GM12878 (cell line): Measurements from ENCODE around the gene RIC3. TPM values are rescaled to one million over a fixed set of nuclear protein-coding genes. Genes with fewer than 3 reads are reported as not detected.

Source experiments
- ATAC-seq: fragments of 200-7000 bp; cut with Tn5 transposase; 3 replicates; pipeline ENCODE4 v1.9.1; 2020; ENCODE audit warnings: mild to moderate bottlenecking, moderate library complexity
- BruUV-seq: library from RNA; stranded (reverse); fragments of 400-500 nt; replicated peaks from 2 replicates; lab custom pipeline; 2021; lab: Mats Ljungman, UMichigan
- CTCF ChIA-PET: fragments of 300-600 bp; sonication (Branson Sonifier 250); formaldehyde crosslinking; extraction: SDS; loops from one replicate; lab custom pipeline; 2021; ENCODE audit warnings: inconsistent platforms; lab: Yijun Ruan, JAX
- POLR2A ChIA-PET: fragments of 350-600 bp; formaldehyde crosslinking; extraction: SDS; loops from one replicate; lab custom pipeline; 2021; ENCODE audit warnings: inconsistent platforms; lab: Charles Lee
- RAD21 ChIA-PET: fragments of 300-600 bp; sonication (Branson Sonifier 250); formaldehyde crosslinking; loops from one replicate; lab custom pipeline; 2023; ENCODE audit warnings: antibody characterized with exemption; ENCODE audit not compliant: unreplicated experiment; lab: Charles Lee
- SMC1A ChIA-PET: fragments of 300-600 bp; sonication (Branson Sonifier 250); formaldehyde crosslinking; loops from one replicate; lab custom pipeline; 2023; ENCODE audit not compliant: unreplicated experiment, uncharacterized antibody; lab: Charles Lee
- DNase-seq: peaks from one replicate; pipeline ENCODE4 v3.0.0-alpha.2; 2011; ENCODE audit warnings: low read depth, low spot score
- FAIRE-seq: peaks from 3 replicates; lab custom pipeline; 2011; peaks lifted over from hg19 to GRCh38; lab: Jason Lieb, UNC
- H2AFZ ChIP-seq: 2 replicates; pipeline ENCODE4 v1.6.0; 2011; ENCODE audit warnings: low read depth, low read length, control low read depth; ENCODE audit not compliant: control insufficient read depth
- H3K27ac ChIP-seq: 2 replicates; pipeline ENCODE4 v1.5.1; 2011; ENCODE audit warnings: control low read depth; ENCODE audit not compliant: control insufficient read depth, insufficient read depth
- H3K27me3 ChIP-seq, 2 experiments: replicated peaks in 1 of 2; 2 replicates each; pipeline versions ENCODE4 v1.6.0 to v1.6.1; 2011; ENCODE audit warnings: low read length in 1 of 2; ENCODE audit not compliant: control insufficient read depth in 2 of 2, insufficient read depth in 2 of 2
- H3K36me3 ChIP-seq, 2 experiments: 2 replicates each; pipeline ENCODE4 v1.5.1; 2011; ENCODE audit warnings: low read length in 1 of 2; ENCODE audit not compliant: control insufficient read depth in 2 of 2, insufficient read depth in 2 of 2
- H3K4me1 ChIP-seq: 2 replicates; pipeline ENCODE4 v1.6.1; 2011; ENCODE audit warnings: mild to moderate bottlenecking, low read length, moderate library complexity, mixed read lengths; ENCODE audit not compliant: control insufficient read depth, insufficient read depth
- H3K4me2 ChIP-seq: 2 replicates; pipeline ENCODE4 v1.6.0; 2011; ENCODE audit warnings: control low read depth; ENCODE audit not compliant: control insufficient read depth, insufficient read depth
- H3K4me3 ChIP-seq: fragments of 200-600 bp; sonication (generic); 2 replicates; pipeline ENCODE4 v1.5.1; 2016
- H3K79me2 ChIP-seq: 2 replicates; pipeline ENCODE4 v1.6.0; 2011; ENCODE audit warnings: low read length; ENCODE audit not compliant: control insufficient read depth, insufficient read depth
- H3K9ac ChIP-seq: 2 replicates; pipeline ENCODE4 v1.8.0; 2011; ENCODE audit warnings: low read length, control low read depth, mixed read lengths; ENCODE audit not compliant: control insufficient read depth, insufficient read depth
- H3K9me3 ChIP-seq: replicated peaks from 3 replicates; pipeline ENCODE4 v1.5.1; 2011; ENCODE audit warnings: mild to moderate bottlenecking, low read length; ENCODE audit not compliant: control insufficient read depth, insufficient read depth
- H4K20me1 ChIP-seq: 2 replicates; pipeline ENCODE4 v1.6.0; 2011; ENCODE audit not compliant: control insufficient read depth, insufficient read depth
- ASH2L ChIP-seq: fragments of 300-600, 200-600 bp; sonication (generic); IDR thresholded peaks from 2 replicates; pipeline ENCODE4 v1.6.1; 2017; ENCODE audit warnings: low read depth, mild to moderate bottlenecking, borderline replicate concordance
- CBX3 ChIP-seq: fragments of 200-600 bp; sonication (generic); IDR thresholded peaks from 2 replicates; pipeline ENCODE4 v1.6.1; 2016; ENCODE audit warnings: low read depth, borderline replicate concordance
- E2F4 ChIP-seq: IDR thresholded peaks from 2 replicates; pipeline ENCODE4 v1.6.1; 2012; ENCODE audit warnings: low read depth, low read length, improper control_type of control experiment
- FOXK2 ChIP-seq: fragments of 450-650 bp; IDR thresholded peaks from 2 replicates; pipeline ENCODE4 v1.6.1; 2017; ENCODE audit warnings: mild to moderate bottlenecking, moderate library complexity
- NKRF ChIP-seq: fragments of 450-650 bp; conservative IDR thresholded peaks from 2 replicates; pipeline ENCODE4 v1.6.1; 2017; ENCODE audit warnings: mild to moderate bottlenecking, moderate library complexity
- PAX5 ChIP-seq: IDR thresholded peaks from 2 replicates; pipeline ENCODE4 v1.6.1; 2011; ENCODE audit warnings: low read depth, low read length, borderline replicate concordance
- POLR2AphosphoS5 ChIP-seq: IDR thresholded peaks from 2 replicates; pipeline ENCODE4 v1.6.1; 2011; ENCODE audit warnings: mild to moderate bottlenecking, low read length, inconsistent platforms
- STAT1 ChIP-seq: fragments of 450-650 bp; conservative IDR thresholded peaks from 2 replicates; pipeline ENCODE4 v1.6.1; 2014; ENCODE audit warnings: antibody characterized with exemption, mild to moderate bottlenecking
- WGBS: methylation state at CpG from one replicate; pipeline ENCODE4 v1.1.6; 2016; ENCODE audit warnings: low lambda C conversion rate; ENCODE audit not compliant: insufficient replicate concordance, insufficient coverage; ENCODE audit errors: missing lambda C conversion rate; 5-methylcytosine and 5-hydroxymethylcytosine counted together
- in situ Hi-C: fragments of 300-500 bp; cut with MboI; formaldehyde crosslinking; loops from 9 replicates; pipeline ENCODE4 v1.14.3; 2018; ENCODE audit warnings: mixed read lengths
- intact Hi-C: fragments of 100-400 bp; cut with micrococcal nuclease; formaldehyde crosslinking; loops from one replicate; pipeline ENCODE4 v1.14.2; 2022; ENCODE audit not compliant: unreplicated experiment
- polyA plus RNA-seq, 11 experiments: library from polyadenylated mRNA; depleted of rRNA in 4 of 11; unstranded in 6 of 11; stranded (reverse) in 5 of 11; fragments of >200 nt; fragmentation: Nextera tagmentation in 4 of 11; fragmentation: Illumina TruSeq in 1 of 11; extraction: Ambion mirVana in 4 of 11; extraction: Trizol in 1 of 11; gene quantifications; 1 replicate in 1 of 11; 2 replicates in 10 of 11; pipeline versions ENCODE4 v1.2.1 to v1.2.3, GENCODE V29; 2011 to 2016; ENCODE audit warnings: inconsistent platforms in 2 of 11, missing spikeins in 2 of 11, low read depth in 1 of 11
- total RNA-seq, 4 experiments: library from RNA; depleted of rRNA in 3 of 4; stranded (reverse); fragments of >200 nt in 3 of 4; fragmentation: Illumina TruSeq in 1 of 4; extraction: Trizol in 1 of 4; gene quantifications; 2 replicates each; pipeline versions ENCODE4 v1.2.1 to v1.2.3, GENCODE V29; 2013 to 2021
- TF ChIP-seq, protein P1 (sequence below): IDR thresholded peaks from 2 replicates; pipeline ENCODE4 v1.6.1; 2012; ENCODE audit warnings: improper control_type of control experiment, low read depth, low read length; ENCODE audit not compliant: insufficient replicate concordance
- TF ChIP-seq, protein P2 (sequence below): fragments of 450-650 bp; IDR thresholded peaks from 2 replicates; pipeline ENCODE4 v1.6.1; 2016; ENCODE audit warnings: mild to moderate bottlenecking

RIC3 gene
- total and polyA plus RNA-seq, 10 of the 15 experiments (the other 5 are each of a cell fraction or from before 2014, with no cell fraction given): 0.90 to 8.9 (median 2.2) TPM

DNA sequence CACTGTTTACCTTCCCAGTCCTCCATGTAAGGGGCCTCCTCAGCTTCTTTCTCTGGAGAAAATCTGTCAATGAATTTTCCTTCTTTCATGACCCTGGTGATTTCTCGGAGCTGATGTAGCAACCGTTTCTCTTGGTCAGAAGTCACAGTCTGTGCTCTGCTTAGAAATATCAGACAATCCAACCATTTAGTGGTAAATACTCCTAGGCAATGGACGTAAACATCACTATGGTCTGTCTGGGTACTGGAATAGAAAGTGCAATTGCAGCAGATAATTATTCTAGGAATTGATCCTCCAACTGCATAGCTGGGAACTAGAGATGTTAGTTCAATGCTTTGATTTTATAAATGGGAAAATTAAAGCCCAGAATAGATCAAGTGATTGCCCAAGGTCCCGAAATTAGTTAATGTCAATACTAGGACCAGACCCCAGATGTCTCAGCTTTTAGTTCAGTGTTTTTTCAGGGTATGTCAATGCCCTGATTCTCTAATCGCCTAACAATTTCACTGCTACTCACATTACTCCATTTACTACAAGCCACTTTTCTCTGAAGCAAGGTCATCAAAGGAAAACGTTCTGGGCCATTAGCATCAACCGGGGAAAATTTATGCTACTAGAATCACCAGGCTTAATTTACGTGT lies 42.1 kb downstream of the RIC3 start:
- no peak for DNase-seq
- in situ Hi-C loops: no loop called here
- H3K9ac ChIP-seq: no peak overlapping the region
- 40% methylated on average over 8 of the region's 8 CpGs for WGBS
- H2AFZ ChIP-seq: no peak overlapping the region
- intact Hi-C loops: no loop called here
- no peaks in the 10 kb centered on the region for H3K79me2 ChIP-seq
- no peaks in the 10 kb centered on the region for H3K9me3 ChIP-seq
- no peaks in the 10 kb centered on the region for H4K20me1 ChIP-seq
- H3K36me3 ChIP-seq: no peaks in the 10 kb centered on the region; a peak in 1 of 4 replicates
- no peaks in the 10 kb centered on the region for H3K4me1 ChIP-seq
- no TSS peak for BruUV-seq
- FAIRE-seq: no peak
- H3K4me2 ChIP-seq: no peak overlapping the region
- SMC1A ChIA-PET: interaction anchor here (1.2 kb wide), 1 partner anchor 28 kb away, joined by 4 read pairs; no protein-coding TSS in a partner anchor
- no peak for ATAC-seq
- POLR2A ChIA-PET: no interaction called here
- CTCF ChIA-PET: interaction anchor here (2.1 kb wide), 1 partner anchor 28 kb away, joined by 9 read pairs; no protein-coding TSS in a partner anchor
- H3K27ac ChIP-seq: no peak overlapping the region
- RAD21 ChIA-PET: no interaction called here
- no peaks in the 10 kb centered on the region for H3K27me3 ChIP-seq
- no peak overlapping the region for H3K4me3 ChIP-seq
- no peak for TF ChIP-seq POLR2AphosphoS5
- TF ChIP-seq, protein P1, sequence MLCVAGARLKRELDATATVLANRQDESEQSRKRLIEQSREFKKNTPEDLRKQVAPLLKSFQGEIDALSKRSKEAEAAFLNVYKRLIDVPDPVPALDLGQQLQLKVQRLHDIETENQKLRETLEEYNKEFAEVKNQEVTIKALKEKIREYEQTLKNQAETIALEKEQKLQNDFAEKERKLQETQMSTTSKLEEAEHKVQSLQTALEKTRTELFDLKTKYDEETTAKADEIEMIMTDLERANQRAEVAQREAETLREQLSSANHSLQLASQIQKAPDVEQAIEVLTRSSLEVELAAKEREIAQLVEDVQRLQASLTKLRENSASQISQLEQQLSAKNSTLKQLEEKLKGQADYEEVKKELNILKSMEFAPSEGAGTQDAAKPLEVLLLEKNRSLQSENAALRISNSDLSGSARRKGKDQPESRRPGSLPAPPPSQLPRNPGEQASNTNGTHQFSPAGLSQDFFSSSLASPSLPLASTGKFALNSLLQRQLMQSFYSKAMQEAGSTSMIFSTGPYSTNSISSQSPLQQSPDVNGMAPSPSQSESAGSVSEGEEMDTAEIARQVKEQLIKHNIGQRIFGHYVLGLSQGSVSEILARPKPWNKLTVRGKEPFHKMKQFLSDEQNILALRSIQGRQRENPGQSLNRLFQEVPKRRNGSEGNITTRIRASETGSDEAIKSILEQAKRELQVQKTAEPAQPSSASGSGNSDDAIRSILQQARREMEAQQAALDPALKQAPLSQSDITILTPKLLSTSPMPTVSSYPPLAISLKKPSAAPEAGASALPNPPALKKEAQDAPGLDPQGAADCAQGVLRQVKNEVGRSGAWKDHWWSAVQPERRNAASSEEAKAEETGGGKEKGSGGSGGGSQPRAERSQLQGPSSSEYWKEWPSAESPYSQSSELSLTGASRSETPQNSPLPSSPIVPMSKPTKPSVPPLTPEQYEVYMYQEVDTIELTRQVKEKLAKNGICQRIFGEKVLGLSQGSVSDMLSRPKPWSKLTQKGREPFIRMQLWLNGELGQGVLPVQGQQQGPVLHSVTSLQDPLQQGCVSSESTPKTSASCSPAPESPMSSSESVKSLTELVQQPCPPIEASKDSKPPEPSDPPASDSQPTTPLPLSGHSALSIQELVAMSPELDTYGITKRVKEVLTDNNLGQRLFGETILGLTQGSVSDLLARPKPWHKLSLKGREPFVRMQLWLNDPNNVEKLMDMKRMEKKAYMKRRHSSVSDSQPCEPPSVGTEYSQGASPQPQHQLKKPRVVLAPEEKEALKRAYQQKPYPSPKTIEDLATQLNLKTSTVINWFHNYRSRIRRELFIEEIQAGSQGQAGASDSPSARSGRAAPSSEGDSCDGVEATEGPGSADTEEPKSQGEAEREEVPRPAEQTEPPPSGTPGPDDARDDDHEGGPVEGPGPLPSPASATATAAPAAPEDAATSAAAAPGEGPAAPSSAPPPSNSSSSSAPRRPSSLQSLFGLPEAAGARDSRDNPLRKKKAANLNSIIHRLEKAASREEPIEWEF: no peak
- no peak for TF ChIP-seq NKRF
- TF ChIP-seq, protein P2, sequence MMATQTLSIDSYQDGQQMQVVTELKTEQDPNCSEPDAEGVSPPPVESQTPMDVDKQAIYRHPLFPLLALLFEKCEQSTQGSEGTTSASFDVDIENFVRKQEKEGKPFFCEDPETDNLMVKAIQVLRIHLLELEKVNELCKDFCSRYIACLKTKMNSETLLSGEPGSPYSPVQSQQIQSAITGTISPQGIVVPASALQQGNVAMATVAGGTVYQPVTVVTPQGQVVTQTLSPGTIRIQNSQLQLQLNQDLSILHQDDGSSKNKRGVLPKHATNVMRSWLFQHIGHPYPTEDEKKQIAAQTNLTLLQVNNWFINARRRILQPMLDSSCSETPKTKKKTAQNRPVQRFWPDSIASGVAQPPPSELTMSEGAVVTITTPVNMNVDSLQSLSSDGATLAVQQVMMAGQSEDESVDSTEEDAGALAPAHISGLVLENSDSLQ: no peak
- TF ChIP-seq E2F4: no peak
- TF ChIP-seq STAT1: no peak
- TF ChIP-seq PAX5: no peak
- TF ChIP-seq CBX3: no peak
- no peak for TF ChIP-seq FOXK2
- TF ChIP-seq ASH2L: no peak
